ENCODE results near the gene TBC1D10A.

TBC1D10A gene

DNA sequence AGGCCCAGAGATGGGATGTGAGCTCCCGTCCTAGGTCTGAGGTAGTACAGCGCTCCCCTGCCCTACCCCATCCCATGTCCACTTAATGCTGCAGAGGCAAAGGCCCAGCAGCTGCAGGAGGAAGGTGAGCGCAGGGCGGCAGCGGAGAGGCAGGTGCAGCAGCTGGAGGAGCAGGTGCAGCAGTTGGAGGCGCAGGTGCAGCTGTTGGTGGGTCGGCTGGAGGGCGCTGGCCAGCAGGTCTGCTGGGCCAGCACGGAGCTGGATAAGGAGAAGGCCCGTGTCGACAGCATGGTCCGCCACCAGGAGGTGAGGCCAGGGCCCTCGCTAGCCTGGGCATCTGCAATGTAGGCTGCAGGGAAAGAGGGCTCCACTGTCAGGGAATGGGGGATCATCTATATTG lies 45.2 kb upstream of the TBC1D10A start:
- no peaks in the 10 kb centered on the region for H3K79me2 ChIP-seq
- TF ChIP-seq, protein P1, sequence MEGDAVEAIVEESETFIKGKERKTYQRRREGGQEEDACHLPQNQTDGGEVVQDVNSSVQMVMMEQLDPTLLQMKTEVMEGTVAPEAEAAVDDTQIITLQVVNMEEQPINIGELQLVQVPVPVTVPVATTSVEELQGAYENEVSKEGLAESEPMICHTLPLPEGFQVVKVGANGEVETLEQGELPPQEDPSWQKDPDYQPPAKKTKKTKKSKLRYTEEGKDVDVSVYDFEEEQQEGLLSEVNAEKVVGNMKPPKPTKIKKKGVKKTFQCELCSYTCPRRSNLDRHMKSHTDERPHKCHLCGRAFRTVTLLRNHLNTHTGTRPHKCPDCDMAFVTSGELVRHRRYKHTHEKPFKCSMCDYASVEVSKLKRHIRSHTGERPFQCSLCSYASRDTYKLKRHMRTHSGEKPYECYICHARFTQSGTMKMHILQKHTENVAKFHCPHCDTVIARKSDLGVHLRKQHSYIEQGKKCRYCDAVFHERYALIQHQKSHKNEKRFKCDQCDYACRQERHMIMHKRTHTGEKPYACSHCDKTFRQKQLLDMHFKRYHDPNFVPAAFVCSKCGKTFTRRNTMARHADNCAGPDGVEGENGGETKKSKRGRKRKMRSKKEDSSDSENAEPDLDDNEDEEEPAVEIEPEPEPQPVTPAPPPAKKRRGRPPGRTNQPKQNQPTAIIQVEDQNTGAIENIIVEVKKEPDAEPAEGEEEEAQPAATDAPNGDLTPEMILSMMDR (IDR thresholded peaks at IDR 0.05) = no peak
- H3K36me3 ChIP-seq (ENCODE audit: control insufficient read depth, insufficient read depth, low read length) = no peaks in the 10 kb centered on the region
- H3K4me1 ChIP-seq = no peaks in the 10 kb centered on the region
- H3K27me3 ChIP-seq (ENCODE audit: control insufficient read depth, insufficient read depth, low read length) = no peaks in the 10 kb centered on the region
- no peak overlapping the region for H2AFZ ChIP-seq
- H3K4me3 ChIP-seq (ENCODE audit: low read depth, low read length) = no peak overlapping the region
- H3K27ac ChIP-seq = no peak overlapping the region
- no peaks in the 10 kb centered on the region for H3K9me3 ChIP-seq (ENCODE audit: control insufficient read depth, low read length)
- no peak overlapping the region for H3K9ac ChIP-seq
- H3K4me2 ChIP-seq (ENCODE audit: low read length) = no peak overlapping the region

DNA sequence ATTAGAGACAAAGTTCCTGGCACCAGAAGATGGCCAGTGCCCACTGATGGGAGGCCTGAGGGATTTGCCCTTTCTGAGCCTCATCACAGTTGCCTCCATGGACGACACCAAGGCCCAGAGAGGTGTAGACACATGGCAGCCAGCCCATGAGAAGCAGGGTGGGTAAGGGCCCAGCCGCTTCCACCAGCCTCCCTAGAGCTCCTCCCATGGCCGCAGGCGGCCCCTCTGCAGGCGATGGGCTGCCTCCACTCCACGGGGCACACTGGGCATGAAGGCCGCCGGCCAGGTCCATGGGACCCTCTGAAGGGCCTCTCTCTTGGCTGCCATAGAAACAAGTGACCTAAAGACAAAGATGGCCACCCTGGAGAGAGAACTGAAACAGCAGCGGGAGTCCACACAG lies 44.6 kb upstream of the TBC1D10A start:
- no peak overlapping the region for H3K4me3 ChIP-seq (ENCODE audit: low read depth, low read length)
- TF ChIP-seq, protein P1 (IDR thresholded peaks at IDR 0.05) = no peak
- H2AFZ ChIP-seq = no peak overlapping the region
- no peaks in the 10 kb centered on the region for H3K27me3 ChIP-seq (ENCODE audit: control insufficient read depth, insufficient read depth, low read length)
- no peak overlapping the region for H3K27ac ChIP-seq
- no peaks in the 10 kb centered on the region for H3K79me2 ChIP-seq
- no peaks in the 10 kb centered on the region for H3K36me3 ChIP-seq (ENCODE audit: control insufficient read depth, insufficient read depth, low read length)
- no peak overlapping the region for H3K4me2 ChIP-seq (ENCODE audit: low read length)
- no peak overlapping the region for H3K9ac ChIP-seq
- no peaks in the 10 kb centered on the region for H3K9me3 ChIP-seq (ENCODE audit: control insufficient read depth, low read length)
- no peaks in the 10 kb centered on the region for H3K4me1 ChIP-seq

DNA sequence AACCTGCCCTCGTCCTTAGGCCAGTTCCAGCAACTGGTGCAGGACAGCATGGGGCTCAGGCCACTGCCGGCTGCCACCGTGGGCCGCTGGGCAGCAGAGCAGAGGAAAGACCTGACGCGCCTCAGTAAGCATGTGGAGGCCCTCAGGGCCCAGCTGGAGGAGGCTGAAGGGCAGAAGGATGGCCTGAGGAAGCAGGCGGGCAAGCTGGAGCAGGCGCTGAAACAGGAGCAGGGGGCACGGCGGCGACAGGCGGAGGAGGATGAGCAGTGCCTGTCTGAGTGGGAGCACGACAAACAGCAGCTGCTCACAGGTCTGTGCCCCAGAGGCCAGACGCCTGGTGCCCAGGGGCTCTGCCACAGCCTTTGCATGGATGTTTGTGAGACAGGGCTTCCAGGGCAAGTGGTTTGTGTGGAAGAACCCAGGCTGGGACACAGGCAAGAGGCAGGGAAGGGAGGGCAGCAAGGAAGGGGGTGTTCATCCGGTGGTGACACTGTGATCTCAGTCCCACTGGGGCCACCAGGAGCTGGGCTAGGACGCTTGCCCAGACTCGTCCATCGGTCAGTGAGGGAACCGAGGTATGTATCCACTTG lies 44.0 kb upstream of the TBC1D10A start:
- H3K27ac ChIP-seq = no peak overlapping the region
- H3K9me3 ChIP-seq (ENCODE audit: control insufficient read depth, low read length) = no peaks in the 10 kb centered on the region
- H2AFZ ChIP-seq = no peak overlapping the region
- TF ChIP-seq, protein P1 (IDR thresholded peaks at IDR 0.05) = no peak
- H3K9ac ChIP-seq = no peak overlapping the region
- no peak overlapping the region for H3K4me3 ChIP-seq (ENCODE audit: low read depth, low read length)
- H3K4me2 ChIP-seq (ENCODE audit: low read length) = no peak overlapping the region
- H3K79me2 ChIP-seq = no peaks in the 10 kb centered on the region
- H3K36me3 ChIP-seq (ENCODE audit: control insufficient read depth, insufficient read depth, low read length) = no peaks in the 10 kb centered on the region
- no peaks in the 10 kb centered on the region for H3K27me3 ChIP-seq (ENCODE audit: control insufficient read depth, insufficient read depth, low read length)
- no peaks in the 10 kb centered on the region for H3K4me1 ChIP-seq

DNA sequence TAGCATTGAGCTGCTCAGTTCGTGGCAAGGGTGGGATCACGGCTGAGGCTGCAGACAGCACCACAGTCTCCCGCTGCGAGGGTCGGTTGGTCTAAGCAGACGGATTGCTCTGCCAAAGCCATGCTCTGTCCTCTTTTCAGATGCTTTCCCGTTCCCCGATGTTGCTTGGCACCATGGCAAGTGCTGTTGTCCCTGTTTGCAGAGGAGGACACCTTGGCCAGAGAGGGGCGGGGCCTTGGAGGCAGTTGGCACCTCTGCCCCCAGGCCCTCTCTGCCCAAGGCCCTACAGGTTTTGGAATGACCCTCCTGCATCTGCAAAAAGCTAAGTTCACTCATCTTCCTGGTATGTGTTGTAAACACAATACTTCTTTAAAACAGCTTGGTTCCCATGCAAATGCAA lies 41.7 kb upstream of the TBC1D10A start:
- Histone ChIP-seq H3K4me2 (ENCODE audit: low read length) (no peak overlapping the region), H2AFZ (no peak overlapping the region), H3K36me3 (ENCODE audit: control insufficient read depth, insufficient read depth, low read length) (no peaks in the 10 kb centered on the region), H3K27ac (no peak overlapping the region), H3K9me3 (ENCODE audit: control insufficient read depth, low read length) (no peaks in the 10 kb centered on the region), H3K27me3 (ENCODE audit: control insufficient read depth, insufficient read depth, low read length) (no peaks in the 10 kb centered on the region), H3K4me1 (no peaks in the 10 kb centered on the region), H3K79me2 (no peaks in the 10 kb centered on the region), H3K9ac (no peak overlapping the region), H3K4me3 (ENCODE audit: low read depth, low read length) (no peak overlapping the region)
- TF ChIP-seq, protein P1 (IDR thresholded peaks at IDR 0.05) = no peak

DNA sequence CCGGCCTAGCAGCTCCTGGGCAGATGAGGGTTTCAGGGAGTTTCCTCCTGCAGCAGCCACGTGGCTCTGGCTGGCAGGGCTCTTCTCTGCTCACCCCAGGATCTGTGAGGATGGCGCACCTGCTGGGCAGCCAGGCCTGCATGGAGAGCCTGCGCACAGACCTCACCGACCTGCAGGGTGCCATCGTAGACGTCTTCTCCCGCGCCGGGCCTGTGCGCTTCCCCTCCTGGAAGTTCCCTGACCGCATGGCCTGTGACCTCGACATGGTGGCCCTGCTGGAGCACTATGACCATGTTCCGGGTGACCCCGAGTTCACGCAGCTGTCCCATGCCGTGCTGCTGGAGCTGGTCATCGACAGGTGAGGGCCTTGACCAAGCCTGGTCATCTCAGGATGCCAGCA lies 39.1 kb upstream of the TBC1D10A start:
- H2AFZ ChIP-seq = no peak overlapping the region

More for the DNA sequence above, 39.1 kb upstream of the TBC1D10A start:
- H3K4me2 ChIP-seq (ENCODE audit: low read length) = no peak overlapping the region
- no peaks in the 10 kb centered on the region for H3K9me3 ChIP-seq (ENCODE audit: control insufficient read depth, low read length)
- no peak overlapping the region for H3K4me3 ChIP-seq (ENCODE audit: low read depth, low read length)
- H3K27me3 ChIP-seq (ENCODE audit: control insufficient read depth, insufficient read depth, low read length) = no peaks in the 10 kb centered on the region
- H3K9ac ChIP-seq = no peak overlapping the region
- no peaks in the 10 kb centered on the region for H3K79me2 ChIP-seq
- no peaks in the 10 kb centered on the region for H3K36me3 ChIP-seq (ENCODE audit: control insufficient read depth, insufficient read depth, low read length)
- H3K27ac ChIP-seq = no peak overlapping the region
- TF ChIP-seq, protein P1 (IDR thresholded peaks at IDR 0.05) = no peak
- H3K4me1 ChIP-seq = no peaks in the 10 kb centered on the region

Data from parathyroid adenoma (tissue), 2 donors.